ENCODE measurements around the gene ZNG1C.
"Not testable (repeated sequence)": the region's sequence is repeated elsewhere in the genome, so short reads cannot be mapped to it uniquely, and the experiment has no call there.

The ZNG1C gene

DNA sequence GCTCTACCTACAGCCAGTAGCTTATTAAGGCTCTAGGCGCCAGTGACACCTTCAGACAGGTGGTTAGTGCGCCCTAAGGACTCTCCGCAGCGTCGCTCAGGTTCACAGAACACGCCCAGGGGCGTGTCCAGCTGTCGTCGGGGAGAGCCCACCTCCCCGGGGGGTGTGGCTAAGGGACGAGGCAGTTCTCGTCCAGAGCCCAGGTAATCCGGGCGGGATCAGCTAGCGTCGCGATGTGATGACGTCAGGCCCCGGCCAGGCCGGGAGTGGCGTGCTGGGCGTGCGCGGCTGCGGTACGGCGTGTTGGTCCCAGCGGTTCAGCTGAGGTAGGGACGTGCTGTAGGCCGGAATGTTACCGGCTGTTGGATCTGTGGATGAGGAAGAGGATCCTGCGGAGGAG lies at the start of gene ZNG1C:
TSS of gene ZNG1C (plus strand) at position 301 of the 400 bp plus-strand sequence. CDS start at position 350, 49 bp downstream.
- not testable (repeated sequence) for H3K9me3 ChIP-seq, H3K27me3 ChIP-seq, H4K20me1 ChIP-seq, H3K4me3 ChIP-seq, H3K36me3 ChIP-seq, H3K4me2 ChIP-seq, H3K27ac ChIP-seq, H3K9ac ChIP-seq, H3K4me1 ChIP-seq

DNA sequence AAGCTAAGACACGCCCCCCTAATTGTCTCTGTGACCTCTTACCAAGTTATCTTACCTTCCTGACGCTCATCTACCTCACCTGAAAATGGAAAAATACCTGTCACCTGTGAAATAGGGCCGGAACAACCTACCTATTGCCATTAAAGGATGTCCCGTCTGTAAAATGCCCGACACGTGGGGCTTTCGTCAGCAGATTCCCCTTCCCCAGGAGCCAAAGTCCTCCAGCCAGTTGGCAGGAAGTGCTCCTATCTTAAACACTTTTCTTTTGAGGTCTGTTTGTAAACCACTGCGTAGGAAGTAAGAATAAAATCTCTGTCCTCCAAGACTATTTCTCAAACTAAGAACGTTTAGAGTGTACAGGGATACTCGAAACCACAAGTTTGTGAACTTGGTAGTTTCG lies 654 bp downstream of the ZNG1C start:
- H3K4me1 ChIP-seq, H3K4me2 ChIP-seq: not testable (repeated sequence)

GRCh38 chr9:68281041-68281440 lies 39.3 kb downstream of the ZNG1C start:
- H3K4me1 ChIP-seq, H3K4me3 ChIP-seq, H3K9ac ChIP-seq: not testable (repeated sequence)

More for the DNA sequence above, 654 bp downstream of the ZNG1C start:
- H3K4me3 ChIP-seq, H4K20me1 ChIP-seq, H3K27ac ChIP-seq, H3K9ac ChIP-seq, H3K27me3 ChIP-seq, H3K9me3 ChIP-seq, H3K36me3 ChIP-seq: not testable (repeated sequence)

DNA sequence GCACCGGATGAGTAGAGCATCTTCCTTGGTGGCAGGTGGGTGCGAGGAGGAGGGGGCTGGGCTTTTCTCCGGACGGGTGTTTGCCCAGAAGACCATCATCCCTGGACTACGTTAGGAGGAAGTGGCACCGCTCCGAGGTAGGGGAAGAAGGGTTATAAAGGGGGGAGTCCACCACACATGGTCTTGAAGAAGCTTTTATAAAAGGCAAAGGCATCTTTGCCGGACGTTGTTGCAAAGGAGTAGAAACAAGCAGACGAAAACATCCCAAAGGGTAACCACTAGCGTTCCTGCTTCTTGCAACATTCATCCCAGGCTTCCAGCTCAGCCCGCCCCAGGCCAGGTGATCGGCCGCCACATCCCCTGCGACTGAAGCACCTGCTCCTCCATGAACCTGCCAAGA lies 60.8 kb downstream of the ZNG1C start, which contains the start of gene FOXD4L3:
TSS of gene FOXD4L3 (plus strand) at position 301 of the 400 bp plus-strand sequence. CDS start at position 386, 85 bp downstream.
- not testable (repeated sequence) for H4K20me1 ChIP-seq, H3K9ac ChIP-seq, H3K4me1 ChIP-seq, H3K36me3 ChIP-seq, H3K9me3 ChIP-seq, H3K27ac ChIP-seq, H3K4me3 ChIP-seq, H3K27me3 ChIP-seq, H3K4me2 ChIP-seq

More at GRCh38 chr9:68281041-68281440, 39.3 kb downstream of the ZNG1C start:
- H3K9me3 ChIP-seq, H3K4me2 ChIP-seq, H4K20me1 ChIP-seq, H3K27ac ChIP-seq, H3K36me3 ChIP-seq, H3K27me3 ChIP-seq: not testable (repeated sequence)

- not testable (repeated sequence) for H3K4me2 ChIP-seq, H3K27me3 ChIP-seq, H3K36me3 ChIP-seq, H3K4me3 ChIP-seq, H3K4me1 ChIP-seq, H4K20me1 ChIP-seq, H3K9ac ChIP-seq, H3K9me3 ChIP-seq, H3K27ac ChIP-seq
Observed at GRCh38 chr9:68303771-68304170, 62.0 kb downstream of the ZNG1C start.

DNA sequence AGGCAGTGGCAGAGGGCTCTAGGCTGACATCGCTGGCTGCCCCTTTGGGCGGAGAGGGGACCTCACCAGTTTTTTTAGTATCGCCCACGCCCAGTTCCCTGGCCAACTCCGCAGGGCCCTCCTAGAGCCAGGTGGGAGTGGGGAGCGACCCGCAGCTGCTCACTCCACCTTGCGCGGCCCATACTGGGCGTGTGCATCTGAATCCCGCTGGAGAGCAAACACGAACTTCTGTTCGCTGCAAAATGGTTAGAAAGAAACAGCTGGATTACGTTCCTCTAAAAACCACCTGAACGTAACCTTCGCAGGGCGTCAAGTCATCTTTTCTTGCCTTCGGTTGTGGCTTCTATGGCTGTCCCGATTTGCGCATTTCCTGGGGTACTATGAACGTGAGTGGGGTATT lies 62.4 kb downstream of the ZNG1C start:
- H3K27ac ChIP-seq, H4K20me1 ChIP-seq, H3K4me2 ChIP-seq, H3K4me3 ChIP-seq, H3K9ac ChIP-seq, H3K27me3 ChIP-seq, H3K4me1 ChIP-seq, H3K36me3 ChIP-seq, H3K9me3 ChIP-seq: not testable (repeated sequence)

DNA sequence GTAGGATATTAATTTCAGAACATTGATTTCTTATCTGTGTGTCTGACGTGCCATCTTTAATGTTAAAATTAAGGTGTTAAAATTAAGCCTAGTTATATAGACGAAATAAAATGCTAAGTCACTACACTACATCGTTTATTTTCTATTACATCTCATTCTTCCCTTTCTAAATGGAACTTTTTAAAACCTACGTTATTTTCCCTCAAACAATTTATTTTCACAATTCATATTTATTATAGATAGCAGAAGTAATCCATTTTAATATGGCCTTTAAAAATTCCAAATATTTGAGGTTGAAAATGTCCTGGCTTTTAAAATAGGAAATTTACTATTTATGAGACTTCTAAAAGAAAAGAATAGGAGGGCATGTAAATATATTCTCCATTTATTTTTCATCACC lies 63.0 kb downstream of the ZNG1C start:
- H3K9me3 ChIP-seq, H3K4me3 ChIP-seq, H4K20me1 ChIP-seq, H3K27ac ChIP-seq, H3K4me2 ChIP-seq, H3K9ac ChIP-seq, H3K36me3 ChIP-seq, H3K27me3 ChIP-seq, H3K4me1 ChIP-seq: not testable (repeated sequence)

GRCh38 chr9:68305680-68306285 lies 64.0 kb downstream of the ZNG1C start:
- H3K4me1 ChIP-seq, H3K27ac ChIP-seq, H4K20me1 ChIP-seq, H3K4me3 ChIP-seq, H3K9ac ChIP-seq, H3K27me3 ChIP-seq, H3K36me3 ChIP-seq, H3K9me3 ChIP-seq, H3K4me2 ChIP-seq: not testable (repeated sequence)

- not testable (repeated sequence) for H3K4me2 ChIP-seq, H3K27me3 ChIP-seq, H3K36me3 ChIP-seq, H3K4me1 ChIP-seq, H3K9ac ChIP-seq, H4K20me1 ChIP-seq, H3K9me3 ChIP-seq, H3K27ac ChIP-seq, H3K4me3 ChIP-seq
Observed at GRCh38 chr9:68306391-68306964, 64.7 kb downstream of the ZNG1C start.

- not testable (repeated sequence) for H3K4me1 ChIP-seq, H3K4me3 ChIP-seq, H3K27me3 ChIP-seq, H3K9me3 ChIP-seq, H3K27ac ChIP-seq, H3K36me3 ChIP-seq, H3K9ac ChIP-seq, H4K20me1 ChIP-seq, H3K4me2 ChIP-seq
Observed at GRCh38 chr9:68307127-68307526, 65.3 kb downstream of the ZNG1C start.

DNA sequence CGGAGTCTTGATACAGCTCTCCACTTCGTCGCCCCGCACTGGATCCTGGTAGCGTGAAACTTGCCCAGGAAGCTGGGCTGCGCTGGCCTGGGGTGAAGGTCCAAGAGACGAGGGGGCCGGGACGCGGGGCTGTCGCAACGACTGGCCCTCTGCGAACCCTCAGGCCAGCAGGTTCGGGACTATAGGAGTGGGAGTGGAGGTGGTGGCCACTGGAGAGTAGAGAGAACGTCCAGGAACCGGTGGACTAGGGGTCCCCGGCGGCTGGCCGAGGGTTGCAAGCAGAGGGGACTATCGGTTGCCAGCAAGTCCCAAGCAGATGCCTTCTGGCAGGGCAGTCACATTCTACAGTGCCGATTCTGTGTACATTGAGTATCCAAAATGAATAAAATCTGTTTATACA lies 65.9 kb downstream of the ZNG1C start:
- H3K27ac ChIP-seq, H4K20me1 ChIP-seq, H3K4me3 ChIP-seq, H3K36me3 ChIP-seq, H3K27me3 ChIP-seq, H3K9ac ChIP-seq, H3K4me2 ChIP-seq, H3K9me3 ChIP-seq, H3K4me1 ChIP-seq: not testable (repeated sequence)

DNA sequence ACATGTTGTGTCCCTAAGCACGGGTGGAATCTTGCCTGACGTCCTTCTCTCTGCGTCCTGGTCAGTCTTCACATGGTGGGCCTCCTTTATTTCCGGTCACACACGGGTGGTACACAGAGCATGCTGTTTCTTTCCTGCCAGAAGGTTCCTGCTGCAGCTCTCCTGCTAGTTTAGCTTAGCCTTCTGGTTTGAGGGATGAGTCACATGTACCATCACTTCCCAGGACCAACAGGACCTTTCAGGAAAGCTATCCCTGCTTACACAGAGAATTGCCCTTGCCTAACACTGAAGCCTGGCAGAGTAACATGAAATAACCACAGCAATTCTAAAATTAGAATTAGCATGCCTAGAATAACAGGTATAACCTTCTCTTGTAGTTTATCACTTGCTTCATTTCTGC lies 69.4 kb downstream of the ZNG1C start:
- H3K4me1 ChIP-seq, H3K9me3 ChIP-seq, H3K9ac ChIP-seq, H4K20me1 ChIP-seq, H3K4me3 ChIP-seq, H3K27me3 ChIP-seq, H3K36me3 ChIP-seq, H3K27ac ChIP-seq, H3K4me2 ChIP-seq: not testable (repeated sequence)

DNA sequence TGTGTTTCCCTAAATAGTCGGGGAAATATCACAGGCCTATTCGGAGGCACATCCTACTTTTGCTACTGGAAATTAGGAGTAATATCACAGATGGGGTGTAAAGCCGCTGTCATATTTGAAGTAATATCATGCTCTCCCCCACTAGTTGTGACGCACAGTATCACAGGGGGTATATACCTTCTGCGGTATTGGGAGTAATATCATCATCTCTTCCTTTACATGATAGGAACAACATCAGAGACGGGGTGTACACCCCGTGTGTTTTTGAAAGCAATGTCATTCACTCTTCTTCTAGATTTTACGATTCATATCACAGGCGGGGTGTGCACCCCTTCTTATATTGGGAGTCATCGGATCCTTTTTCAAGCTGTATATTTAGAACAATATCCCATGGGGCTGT lies 76.4 kb downstream of the ZNG1C start:
- H3K9me3 ChIP-seq, H3K4me2 ChIP-seq, H4K20me1 ChIP-seq, H3K4me3 ChIP-seq, H3K27ac ChIP-seq, H3K27me3 ChIP-seq, H3K36me3 ChIP-seq, H3K9ac ChIP-seq, H3K4me1 ChIP-seq: not testable (repeated sequence)

DNA sequence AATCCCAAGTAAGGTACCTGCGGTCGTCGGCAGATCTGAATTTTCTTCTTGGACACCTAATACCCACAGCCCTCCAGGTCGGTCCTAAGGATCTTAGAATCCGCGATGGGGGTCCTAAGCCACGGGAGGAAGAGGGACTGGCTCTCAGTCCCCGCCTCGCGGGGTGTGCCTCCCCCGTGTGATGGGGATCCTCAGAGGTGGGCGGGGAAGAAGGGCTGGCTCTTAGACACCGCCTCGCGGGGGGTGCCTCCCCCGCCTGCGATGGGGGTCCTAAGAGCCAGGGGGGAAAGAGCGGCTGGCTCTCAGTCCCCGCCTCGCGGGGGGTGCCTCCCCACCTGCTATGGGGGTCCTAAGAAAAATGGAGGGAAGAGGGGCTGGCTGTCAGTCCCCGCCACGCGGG lies 82.0 kb downstream of the ZNG1C start:
- H3K4me1 ChIP-seq, H4K20me1 ChIP-seq, H3K27ac ChIP-seq, H3K4me3 ChIP-seq, H3K9ac ChIP-seq, H3K4me2 ChIP-seq, H3K27me3 ChIP-seq, H3K9me3 ChIP-seq, H3K36me3 ChIP-seq: not testable (repeated sequence)

DNA sequence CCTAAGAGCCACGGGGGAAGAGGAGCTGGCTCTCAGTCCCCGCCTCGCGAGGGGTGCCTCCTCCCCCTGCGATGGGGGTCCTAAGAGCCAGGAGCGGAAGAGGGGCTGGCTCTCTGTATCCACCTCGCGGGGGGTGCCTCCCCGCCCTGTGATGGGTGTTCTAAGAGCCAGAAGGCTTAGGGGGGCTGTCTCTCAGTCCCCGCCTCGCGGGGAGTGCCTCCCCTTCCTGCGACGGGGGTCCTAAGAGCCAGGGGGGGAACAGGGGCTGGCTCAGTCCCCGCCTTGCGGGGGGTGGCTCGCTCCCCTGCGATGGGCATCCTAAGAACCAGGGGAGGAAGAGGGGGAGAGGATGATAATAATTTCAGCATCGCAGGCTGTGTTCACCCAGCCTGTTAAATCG lies 82.7 kb downstream of the ZNG1C start:
- not testable (repeated sequence) for H3K27me3 ChIP-seq, H3K4me2 ChIP-seq, H3K4me1 ChIP-seq, H3K36me3 ChIP-seq, H3K27ac ChIP-seq, H3K9ac ChIP-seq, H3K9me3 ChIP-seq, H4K20me1 ChIP-seq, H3K4me3 ChIP-seq
